Bronchial epithelial cell (primary cell): Measurements from ENCODE around the gene C5orf58. TPM values are rescaled to one million over a fixed set of nuclear protein-coding genes. Genes with fewer than 3 reads are reported as not detected.
"Not testable (repeated sequence)": the region's sequence is repeated elsewhere in the genome, so short reads cannot be mapped to it uniquely, and the experiment has no call there.

Source experiments
- DNase-seq: peaks from one replicate; pipeline ENCODE4 v3.0.0-alpha.2; 2010; ENCODE audit warnings: low read depth
- FAIRE-seq: peaks from 2 replicates; lab custom pipeline; 2011; peaks lifted over from hg19 to GRCh38; lab: Jason Lieb, UNC
- H3K27me3 ChIP-seq: 2 replicates; pipeline ENCODE4 v1.5.1; 2011; ENCODE audit warnings: low read length; ENCODE audit not compliant: control insufficient read depth, insufficient read depth
- H3K36me3 ChIP-seq: 2 replicates; pipeline ENCODE4 v1.5.1; 2011; ENCODE audit warnings: low read length; ENCODE audit not compliant: control insufficient read depth, insufficient read depth
- H3K4me3 ChIP-seq: 2 replicates; pipeline ENCODE4 v1.5.1; 2011; ENCODE audit warnings: mild to moderate bottlenecking, low read depth, low read length, control low read depth
- total RNA-seq: library from RNA; depleted of rRNA; stranded (reverse); fragments of >200 nt; gene quantifications from 2 replicates; pipeline ENCODE4 v1.2.1, GENCODE V29; 2014
- TF ChIP-seq, protein P1 (sequence below): IDR thresholded peaks from 2 replicates; pipeline ENCODE4 v1.5.1; 2011; ENCODE audit warnings: mild to moderate bottlenecking, moderate library complexity, low read length, control low read depth, inconsistent platforms; ENCODE audit not compliant: insufficient read depth, severe bottlenecking

Gene C5orf58
- total RNA-seq, 1 donor from 2014 or later: not detected

- Histone ChIP-seq H3K27me3 (peaks cover 1% of the 10 kb centered on the region), H3K4me3 (no peak overlapping the region), H3K36me3 (no peaks in the 10 kb centered on the region)
- DNase-seq (no peak), FAIRE-seq (no peak)
- TF ChIP-seq, protein P1, sequence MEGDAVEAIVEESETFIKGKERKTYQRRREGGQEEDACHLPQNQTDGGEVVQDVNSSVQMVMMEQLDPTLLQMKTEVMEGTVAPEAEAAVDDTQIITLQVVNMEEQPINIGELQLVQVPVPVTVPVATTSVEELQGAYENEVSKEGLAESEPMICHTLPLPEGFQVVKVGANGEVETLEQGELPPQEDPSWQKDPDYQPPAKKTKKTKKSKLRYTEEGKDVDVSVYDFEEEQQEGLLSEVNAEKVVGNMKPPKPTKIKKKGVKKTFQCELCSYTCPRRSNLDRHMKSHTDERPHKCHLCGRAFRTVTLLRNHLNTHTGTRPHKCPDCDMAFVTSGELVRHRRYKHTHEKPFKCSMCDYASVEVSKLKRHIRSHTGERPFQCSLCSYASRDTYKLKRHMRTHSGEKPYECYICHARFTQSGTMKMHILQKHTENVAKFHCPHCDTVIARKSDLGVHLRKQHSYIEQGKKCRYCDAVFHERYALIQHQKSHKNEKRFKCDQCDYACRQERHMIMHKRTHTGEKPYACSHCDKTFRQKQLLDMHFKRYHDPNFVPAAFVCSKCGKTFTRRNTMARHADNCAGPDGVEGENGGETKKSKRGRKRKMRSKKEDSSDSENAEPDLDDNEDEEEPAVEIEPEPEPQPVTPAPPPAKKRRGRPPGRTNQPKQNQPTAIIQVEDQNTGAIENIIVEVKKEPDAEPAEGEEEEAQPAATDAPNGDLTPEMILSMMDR: no peak
Measured at GRCh38 chr5:170233358-170233892, 640 bp downstream of the C5orf58 start.

DNA sequence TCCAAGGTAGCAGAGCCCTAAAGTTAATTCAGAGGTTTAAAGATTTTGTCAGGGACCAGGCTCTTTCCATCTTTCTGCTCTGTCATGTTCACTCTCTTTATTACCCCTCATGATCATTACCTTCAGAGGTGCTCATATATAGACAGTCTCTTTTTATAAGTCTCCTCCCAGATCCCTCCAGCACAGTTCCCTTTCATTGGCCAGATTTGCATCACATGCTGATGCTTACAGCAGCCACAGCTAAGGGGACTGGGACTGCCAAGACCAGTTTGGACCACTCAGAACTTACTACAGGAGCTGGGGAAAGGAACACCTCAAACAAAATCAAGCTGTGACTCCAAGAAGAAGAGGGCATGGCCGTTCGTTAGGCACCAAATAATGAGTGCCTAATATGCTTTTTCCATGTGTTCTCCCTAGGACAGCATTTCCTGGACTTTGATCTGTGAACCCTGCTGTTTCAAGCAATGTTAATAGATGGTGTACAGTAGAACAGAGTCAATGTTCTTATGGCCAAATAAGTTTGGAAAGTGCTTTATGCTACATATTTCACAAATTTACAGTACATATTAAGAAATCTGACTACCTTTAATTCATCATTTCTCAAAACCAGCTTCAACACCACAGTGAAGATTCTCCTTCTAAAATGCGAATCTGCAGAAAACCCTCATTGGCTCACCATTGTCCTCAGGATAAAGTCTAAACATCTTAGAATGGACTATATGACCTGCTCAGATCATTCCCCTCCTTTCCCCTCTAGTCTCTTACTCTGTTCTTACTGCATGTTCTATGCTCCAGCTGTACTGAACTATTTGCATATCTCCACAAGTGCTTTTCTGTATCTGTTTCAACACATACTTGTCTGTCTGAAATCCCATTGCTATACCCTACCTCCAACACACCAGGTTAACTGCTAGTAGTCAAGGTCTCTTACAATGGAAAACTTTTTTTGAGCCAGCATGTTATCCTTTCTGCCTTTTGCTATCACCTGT is 3.4 kb downstream of the C5orf58 start:
- no peaks in the 10 kb centered on the region for H3K36me3 ChIP-seq
- no peak overlapping the region for H3K4me3 ChIP-seq
- DNase-seq: no peak
- TF ChIP-seq, protein P1: no peak
- FAIRE-seq: no peak
- H3K27me3 ChIP-seq: peaks cover 1% of the 10 kb centered on the region

- TF ChIP-seq, protein P1: no peak
- Histone ChIP-seq H3K27me3 (peaks cover 1% of the 10 kb centered on the region), H3K36me3 (no peaks in the 10 kb centered on the region), H3K4me3 (no peak overlapping the region)
- no peak for DNase-seq
- FAIRE-seq: no peak
Measured at GRCh38 chr5:170238456-170239196, 5.8 kb downstream of the C5orf58 start.

DNA sequence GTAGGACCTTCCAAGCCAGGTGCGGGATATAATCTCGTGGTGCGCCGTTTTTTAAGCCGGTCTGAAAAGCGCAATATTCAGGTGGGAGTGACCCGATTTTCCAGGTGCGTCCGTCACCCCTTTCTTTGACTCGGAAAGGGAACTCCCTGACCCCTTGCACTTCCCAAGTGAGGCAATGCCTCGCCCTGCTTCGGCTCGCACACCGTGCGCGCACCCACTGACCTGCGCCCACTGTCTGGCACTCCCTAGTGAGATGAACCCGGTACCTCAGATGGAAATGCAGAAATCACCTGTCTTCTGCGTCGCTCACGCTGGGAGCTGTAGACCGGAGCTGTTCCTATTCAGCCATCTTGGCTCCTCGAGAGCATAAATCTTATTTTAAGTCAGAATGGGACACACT is 12.7 kb downstream of the C5orf58 start:
- H3K36me3 ChIP-seq, H3K27me3 ChIP-seq, FAIRE-seq, H3K4me3 ChIP-seq, DNase-seq: not testable (repeated sequence)

GRCh38 chr5:170246126-170246870 is 13.5 kb downstream of the C5orf58 start:
- Histone ChIP-seq H3K4me3 (no peak overlapping the region), H3K27me3 (no peaks in the 10 kb centered on the region), H3K36me3 (no peaks in the 10 kb centered on the region)
- DNase-seq (no peak), FAIRE-seq (peak; percentile 81)
- TF ChIP-seq, protein P1: no peak
